Head of caudate nucleus (tissue), 42 donors: ENCODE measurements around the gene UAP1.

Source experiments
- DNase-seq, 42 donors: peaks; one replicate each; pipeline versions ENCODE4 v3.0.0 to v3.0.0-alpha.2; 2020 to 2021; ENCODE audit warnings: mixed read lengths in 7 of 42
- intact Hi-C: fragments of 100-400 bp; cut with DNase I; formaldehyde crosslinking; loops from one replicate; pipeline ENCODE4 v1.15.0; 2022

Gene UAP1

DNA sequence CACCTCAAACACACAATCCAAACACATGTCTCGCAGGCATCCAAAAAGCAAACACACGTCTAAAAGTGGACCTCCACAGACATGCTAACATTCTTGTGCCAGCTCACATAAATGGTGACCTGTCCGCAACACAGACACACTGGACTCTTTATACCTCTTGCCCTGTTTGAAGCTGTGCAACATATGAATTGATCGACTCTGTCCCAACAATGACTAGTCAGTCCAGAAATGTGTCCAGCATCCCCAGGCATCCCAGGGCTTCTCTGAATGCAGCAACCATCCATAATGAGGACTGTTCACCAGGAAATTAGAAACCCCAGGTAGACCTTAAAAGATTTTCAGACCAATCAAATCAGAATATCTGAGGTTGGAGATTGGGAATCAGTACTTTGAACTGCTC, 73.9 kb downstream of the UAP1 start:
- intact Hi-C loops = no loop called here
- no peak for DNase-seq

DNA sequence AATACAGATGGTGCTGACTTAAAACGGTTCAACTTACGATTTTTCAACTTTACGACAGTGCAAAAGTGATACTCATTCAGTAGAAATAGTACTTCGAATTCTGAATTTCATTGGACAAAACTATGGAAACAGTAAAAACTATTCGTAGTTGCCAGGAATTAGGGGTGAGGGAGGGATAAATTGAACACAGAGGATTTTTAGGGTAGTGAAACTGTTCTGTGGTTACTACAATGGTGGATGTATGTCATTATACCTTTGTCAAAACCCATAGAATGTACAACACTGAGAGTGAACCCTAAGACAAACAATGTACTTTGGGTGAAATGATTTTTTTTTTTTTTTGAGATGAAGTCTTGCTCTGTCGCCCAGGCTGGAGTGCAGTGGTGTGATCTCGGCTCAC, 78.2 kb downstream of the UAP1 start:
- no peak for DNase-seq
- intact Hi-C loops = no loop called here

DNA sequence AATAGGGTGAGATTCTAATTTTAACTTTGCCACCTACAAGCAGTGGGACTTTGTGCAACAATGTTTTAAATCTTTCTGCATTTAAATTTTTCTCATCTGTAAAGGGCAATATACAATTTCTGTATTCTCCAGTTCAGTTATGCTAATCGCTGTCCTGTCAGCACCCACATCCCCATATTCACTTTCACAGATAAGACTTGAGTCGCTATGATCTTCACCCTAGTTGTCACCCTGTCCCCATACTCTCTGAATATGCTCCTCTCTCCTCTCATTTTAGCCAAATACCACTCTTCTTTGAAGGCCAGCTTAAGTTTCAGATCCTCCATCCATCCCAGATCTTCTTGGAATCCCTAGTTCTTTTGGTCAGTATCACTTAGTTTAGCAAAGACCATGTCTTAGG, 79.6 kb downstream of the UAP1 start:
- DNase-seq = no peak

DNA sequence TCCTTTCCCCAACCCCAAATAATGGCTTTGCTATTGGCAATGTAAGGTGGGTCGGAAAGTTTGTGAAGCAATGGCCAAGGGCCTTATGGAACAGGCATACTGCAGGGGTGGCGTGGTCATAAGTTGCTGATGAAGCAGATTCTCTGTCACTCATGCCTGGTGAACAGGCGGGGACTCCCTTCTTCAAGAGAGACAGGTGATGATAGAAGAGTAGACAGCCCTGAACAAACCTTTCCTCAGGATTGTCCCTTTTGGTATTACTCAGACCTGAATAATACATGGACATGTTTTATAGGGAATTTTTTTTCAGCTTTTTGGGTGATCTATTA, 83.4 kb downstream of the UAP1 start:
- DNase-seq = no peak
- intact Hi-C loops = no loop called here

More for the DNA sequence above, 79.6 kb downstream of the UAP1 start:
- intact Hi-C loops = no loop called here

DNA sequence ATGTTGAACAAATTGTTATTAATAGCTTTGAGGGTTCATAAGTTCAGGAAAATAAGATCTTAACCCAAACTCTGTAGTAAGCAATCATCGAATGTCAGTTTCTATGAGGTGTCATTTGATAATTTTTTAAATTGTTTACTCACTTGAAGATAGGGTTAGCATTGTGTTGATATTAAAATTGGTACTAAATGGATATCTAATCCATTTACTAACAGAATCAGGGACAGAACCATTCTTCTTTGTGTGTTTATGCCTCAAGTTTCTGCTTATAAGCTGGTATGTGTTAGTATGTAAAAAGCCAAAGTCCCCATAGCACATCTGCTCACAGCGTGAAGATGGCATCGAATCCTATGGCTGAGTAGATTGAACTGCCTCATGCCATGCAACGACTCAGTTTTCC, 84.1 kb downstream of the UAP1 start:
- intact Hi-C loops = no loop called here
- no peak for DNase-seq

DNA sequence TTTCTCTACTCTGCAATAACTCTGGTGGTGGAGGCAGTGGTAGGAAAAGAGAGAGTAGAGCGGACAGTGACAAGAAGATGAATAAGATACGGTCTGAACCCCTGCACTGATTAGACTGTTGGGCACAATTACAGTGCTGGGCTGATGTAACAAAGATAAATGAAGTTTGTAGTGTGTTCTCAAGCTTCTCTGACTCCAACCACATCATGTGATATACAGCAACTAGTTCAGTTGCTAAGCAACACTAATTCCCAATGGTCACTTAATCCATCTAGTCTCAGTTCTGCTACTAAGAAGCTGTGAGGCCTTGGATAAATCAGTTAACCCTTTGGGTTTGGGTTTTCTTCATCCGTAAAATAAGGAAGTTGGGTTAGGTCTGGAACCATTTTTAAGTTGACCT, 88.1 kb downstream of the UAP1 start:
- no peak for DNase-seq
- intact Hi-C loops = no loop called here
